NT2/D1 (cell line): ENCODE measurements around the gene MCCC2.

Experiments
- SUZ12 ChIP-seq: IDR thresholded peaks from 2 replicates; pipeline ENCODE4 v1.6.1; 2011; ENCODE audit not compliant: insufficient read length, insufficient read depth; ENCODE audit errors: extremely low read depth
- YY1 ChIP-seq: IDR thresholded peaks from 2 replicates; pipeline ENCODE4 v1.6.1; 2011; ENCODE audit not compliant: insufficient read length, insufficient read depth
- ZNF274 ChIP-seq: IDR thresholded peaks from 2 replicates; pipeline ENCODE4 v1.6.1; 2011; ENCODE audit warnings: mild to moderate bottlenecking, low read depth, low read length

GRCh38 chr5:71629950-71630349 lies 42.8 kb downstream of the MCCC2 start:
- no peak for TF ChIP-seq ZNF274
- no peak for TF ChIP-seq YY1
- no peak for TF ChIP-seq SUZ12
